ENCODE results near the gene ACVR1C.

DNA sequence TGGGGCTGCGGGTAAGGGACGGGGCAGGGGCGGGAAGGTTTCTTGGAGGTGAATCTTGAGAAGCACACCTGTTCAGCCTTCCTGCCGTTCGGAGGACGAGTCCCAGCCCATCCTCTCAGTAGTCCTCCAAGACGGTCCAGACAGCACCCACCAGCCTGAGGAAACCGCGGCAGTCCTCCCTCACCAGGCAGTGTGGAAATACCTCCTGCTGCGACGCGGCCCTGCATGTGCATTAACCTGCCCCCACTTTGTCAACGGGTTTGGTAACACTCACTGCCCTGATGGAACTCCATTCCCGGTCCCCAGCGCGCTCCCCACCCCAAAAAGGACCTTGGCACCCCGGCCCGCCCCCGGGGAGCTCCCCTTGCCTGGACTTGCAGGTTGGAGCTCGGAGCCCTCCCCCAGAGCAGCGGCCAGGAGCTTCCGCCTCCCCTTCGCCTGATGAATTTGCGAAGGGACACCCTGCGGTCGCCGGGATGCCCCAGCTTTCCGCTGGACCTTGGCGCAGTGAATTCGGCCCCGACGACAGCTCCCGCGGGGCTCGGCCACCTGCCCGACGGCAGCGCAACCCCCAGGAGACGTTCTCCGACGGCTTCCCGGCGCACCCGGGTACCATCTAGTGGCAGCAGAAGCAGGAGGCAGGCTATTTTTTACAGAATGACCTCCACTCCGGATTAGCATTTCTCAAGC lies 31.5 kb downstream of the ACVR1C start:
- TF ChIP-seq POLR2AphosphoS5 (IDR thresholded peaks at IDR 0.05; ENCODE audit: low read depth, low read length) (no peak), TAF1 (IDR thresholded peaks at IDR 0.05; ENCODE audit: borderline replicate concordance, insufficient read depth, low read length) (no peak), FOXP2 (optimal IDR thresholded peaks at IDR 0.05; ENCODE audit: borderline replicate concordance, extremely low read depth, extremely low read length, insufficient read depth) (no peak), SIN3A (IDR thresholded peaks at IDR 0.05; ENCODE audit: borderline replicate concordance, insufficient read depth, low read length) (no peak), REST (IDR thresholded peaks at IDR 0.05; ENCODE audit: insufficient read depth in 1 of 2, low read depth in 2 of 2, low read length in 2 of 2) (no peak)
